PC-9 (cell line): ENCODE measurements around the gene CELF4. TPM values are rescaled to one million over a fixed set of nuclear protein-coding genes. Genes with fewer than 3 reads are reported as not detected.

ENCODE experiments used
- BruUV-seq: library from RNA; stranded (reverse); fragments of 400-500 nt; replicated peaks from 2 replicates; lab custom pipeline; 2021; lab: Mats Ljungman, UMichigan
- CTCF ChIA-PET: fragments of 300-600 bp; sonication (Branson Sonifier 250); formaldehyde crosslinking; loops from one replicate; lab custom pipeline; 2022; ENCODE audit warnings: antibody characterized with exemption; lab: Charles Lee
- POLR2A ChIA-PET: fragments of 300-600 bp; sonication (Branson Sonifier 250); formaldehyde crosslinking; loops from one replicate; lab custom pipeline; 2022; ENCODE audit warnings: antibody characterized with exemption; ENCODE audit not compliant: unreplicated experiment; lab: Charles Lee
- DNase-seq, 2 experiments: peaks; one replicate each; pipeline versions ENCODE4 v3.0.0 to v3.0.0-alpha.2; 2015 to 2022; ENCODE audit warnings: mixed read lengths in 1 of 2
- H2AFZ ChIP-seq: fragments of 200-600 bp; sonication (generic); 2 replicates; pipeline ENCODE4 v1.8.1; 2017; ENCODE audit warnings: antibody characterized with exemption
- H3F3A ChIP-seq: fragments of 200-600 bp; sonication (generic); 2 replicates; pipeline ENCODE4 v1.8.1; 2017; ENCODE audit warnings: antibody characterized with exemption, mild to moderate bottlenecking, low read depth; ENCODE audit not compliant: insufficient read depth
- H3K27ac ChIP-seq: fragments of 200-600 bp; sonication (generic); 2 replicates; pipeline ENCODE4 v1.6.1; 2016; ENCODE audit warnings: mixed run types
- H3K27me3 ChIP-seq: fragments of 200-600 bp; sonication (generic); 2 replicates; pipeline ENCODE4 v1.6.1; 2016; ENCODE audit warnings: low read depth, mixed run types; ENCODE audit not compliant: insufficient read depth
- H3K36me3 ChIP-seq: fragments of 200-600 bp; sonication (generic); 2 replicates; pipeline ENCODE4 v1.6.1; 2016; ENCODE audit warnings: low read depth, mixed run types
- H3K4me1 ChIP-seq: fragments of 200-600 bp; sonication (generic); replicated peaks from 2 replicates; pipeline ENCODE4 v1.6.1; 2016; ENCODE audit warnings: mixed run types; ENCODE audit not compliant: insufficient read depth
- H3K4me2 ChIP-seq: fragments of 200-600 bp; sonication (generic); 2 replicates; pipeline ENCODE4 v1.6.1; 2017; ENCODE audit warnings: mixed run types
- H3K4me3 ChIP-seq: fragments of 200-600 bp; sonication (generic); 2 replicates; pipeline ENCODE4 v1.6.1; 2016; ENCODE audit warnings: mixed run types
- H3K79me2 ChIP-seq: fragments of 200-600 bp; sonication (generic); 2 replicates; pipeline ENCODE4 v1.6.1; 2017; ENCODE audit warnings: low read depth, mixed run types
- H3K9me2 ChIP-seq: fragments of 200-600 bp; sonication (generic); 2 replicates; pipeline ENCODE4 v1.8.1; 2017; ENCODE audit warnings: mild to moderate bottlenecking; ENCODE audit not compliant: insufficient read depth
- H3K9me3 ChIP-seq: fragments of 200-600 bp; sonication (generic); 2 replicates; pipeline ENCODE4 v1.8.1; 2016; ENCODE audit warnings: low read depth; ENCODE audit not compliant: insufficient read depth
- H4K20me1 ChIP-seq: fragments of 200-600 bp; sonication (generic); 2 replicates; pipeline ENCODE4 v1.8.1; 2017; ENCODE audit not compliant: insufficient read depth
- EZH2 ChIP-seq: fragments of 200-600 bp; sonication (generic); IDR thresholded peaks from 2 replicates; pipeline ENCODE4 v1.8.0; 2017; ENCODE audit warnings: antibody characterized with exemption, low read depth
- intact Hi-C: fragments of 100-400 bp; cut with micrococcal nuclease; formaldehyde crosslinking; loops from one replicate; pipeline ENCODE4 v1.10.0; 2022; ENCODE audit not compliant: unreplicated experiment
- total RNA-seq: library from RNA; stranded (reverse); gene quantifications from 2 replicates; pipeline ENCODE4 v1.2.3, GENCODE V29; 2021
- TF ChIP-seq, protein P1 (sequence below): fragments of 200-600 bp; sonication (generic); conservative IDR thresholded peaks from 2 replicates; pipeline ENCODE4 v1.6.1; 2017; ENCODE audit warnings: mixed run types, antibody characterized with exemption, mild to moderate bottlenecking, moderate library complexity

Gene CELF4
- total RNA-seq, 1 experiment from 2014 or later, result 1.2 TPM

DNA sequence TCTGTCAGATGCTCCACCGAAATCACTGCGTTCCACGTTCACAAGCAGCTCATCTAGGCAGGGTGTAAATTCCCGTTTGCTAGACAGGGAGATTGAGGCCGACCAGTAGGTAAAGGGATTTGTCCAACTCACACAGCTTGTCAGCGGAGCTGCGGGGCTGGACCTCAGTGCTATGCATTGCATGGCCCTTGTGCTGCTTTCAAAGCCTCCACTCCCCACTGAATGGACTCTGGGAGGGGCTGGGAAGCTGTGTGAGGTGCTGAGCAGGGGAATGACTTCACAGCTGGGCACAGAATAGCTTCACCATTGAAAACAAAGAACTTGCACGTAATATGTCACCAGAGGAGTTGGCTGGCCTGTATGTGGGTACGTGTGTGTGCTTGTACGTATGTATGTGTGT, 21.4 kb downstream of the CELF4 start:
- Histone ChIP-seq H3K9me2 (no peaks in the 10 kb centered on the region), H3K27me3 (peaks cover 62% of the 10 kb centered on the region), H3K27ac (no peak overlapping the region), H4K20me1 (no peaks in the 10 kb centered on the region), H3K9me3 (no peaks in the 10 kb centered on the region), H2AFZ (no peak overlapping the region), H3K4me2 (no peak overlapping the region), H3F3A (no peaks in the 10 kb centered on the region), H3K4me3 (no peak overlapping the region), H3K79me2 (no peaks in the 10 kb centered on the region), H3K36me3 (no peaks in the 10 kb centered on the region), H3K4me1 (no peaks in the 10 kb centered on the region)
- DNase-seq, result no peak
- POLR2A ChIA-PET, result no interaction called here
- intact Hi-C loops, result no loop called here
- TF ChIP-seq, protein P1, sequence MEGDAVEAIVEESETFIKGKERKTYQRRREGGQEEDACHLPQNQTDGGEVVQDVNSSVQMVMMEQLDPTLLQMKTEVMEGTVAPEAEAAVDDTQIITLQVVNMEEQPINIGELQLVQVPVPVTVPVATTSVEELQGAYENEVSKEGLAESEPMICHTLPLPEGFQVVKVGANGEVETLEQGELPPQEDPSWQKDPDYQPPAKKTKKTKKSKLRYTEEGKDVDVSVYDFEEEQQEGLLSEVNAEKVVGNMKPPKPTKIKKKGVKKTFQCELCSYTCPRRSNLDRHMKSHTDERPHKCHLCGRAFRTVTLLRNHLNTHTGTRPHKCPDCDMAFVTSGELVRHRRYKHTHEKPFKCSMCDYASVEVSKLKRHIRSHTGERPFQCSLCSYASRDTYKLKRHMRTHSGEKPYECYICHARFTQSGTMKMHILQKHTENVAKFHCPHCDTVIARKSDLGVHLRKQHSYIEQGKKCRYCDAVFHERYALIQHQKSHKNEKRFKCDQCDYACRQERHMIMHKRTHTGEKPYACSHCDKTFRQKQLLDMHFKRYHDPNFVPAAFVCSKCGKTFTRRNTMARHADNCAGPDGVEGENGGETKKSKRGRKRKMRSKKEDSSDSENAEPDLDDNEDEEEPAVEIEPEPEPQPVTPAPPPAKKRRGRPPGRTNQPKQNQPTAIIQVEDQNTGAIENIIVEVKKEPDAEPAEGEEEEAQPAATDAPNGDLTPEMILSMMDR, result no peak
- no peak for TF ChIP-seq EZH2
- CTCF ChIA-PET, result no interaction called here
- BruUV-seq, result no TSS peak

DNA sequence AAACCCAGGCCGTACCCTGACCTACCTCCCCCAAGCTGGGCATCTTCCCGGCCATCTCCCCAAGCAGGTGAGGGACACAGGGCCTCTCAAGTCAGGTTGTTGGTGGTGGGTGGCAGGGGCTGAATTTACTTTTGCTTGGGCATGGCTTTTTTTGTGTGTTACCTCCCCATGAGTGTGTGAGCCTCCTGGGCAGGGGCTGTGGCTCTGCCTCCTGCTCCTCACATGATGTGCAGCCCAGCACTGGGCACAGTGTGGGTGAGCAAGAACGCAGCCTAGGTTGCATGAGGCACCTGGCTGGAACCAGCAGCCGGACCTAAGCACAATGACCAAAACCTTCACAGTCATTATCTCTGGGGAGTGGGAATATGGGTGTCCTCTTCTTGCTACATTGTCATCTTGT, 22.3 kb downstream of the CELF4 start:
- DNase-seq, result no peak
- Histone ChIP-seq H3K9me3 (no peaks in the 10 kb centered on the region), H3K27me3 (peaks cover 61% of the 10 kb centered on the region), H3K36me3 (no peaks in the 10 kb centered on the region), H2AFZ (no peak overlapping the region), H3K27ac (no peak overlapping the region), H4K20me1 (no peaks in the 10 kb centered on the region), H3K4me3 (no peak overlapping the region), H3K4me1 (no peaks in the 10 kb centered on the region), H3K79me2 (no peaks in the 10 kb centered on the region), H3K4me2 (no peak overlapping the region), H3F3A (no peaks in the 10 kb centered on the region), H3K9me2 (no peaks in the 10 kb centered on the region)
- ChIA-PET POLR2A (no interaction called here), CTCF (no interaction called here)
- TF ChIP-seq, protein P1, result no peak
- TF ChIP-seq EZH2, result no peak
- BruUV-seq, result no TSS peak
- intact Hi-C loops, result no loop called here

DNA sequence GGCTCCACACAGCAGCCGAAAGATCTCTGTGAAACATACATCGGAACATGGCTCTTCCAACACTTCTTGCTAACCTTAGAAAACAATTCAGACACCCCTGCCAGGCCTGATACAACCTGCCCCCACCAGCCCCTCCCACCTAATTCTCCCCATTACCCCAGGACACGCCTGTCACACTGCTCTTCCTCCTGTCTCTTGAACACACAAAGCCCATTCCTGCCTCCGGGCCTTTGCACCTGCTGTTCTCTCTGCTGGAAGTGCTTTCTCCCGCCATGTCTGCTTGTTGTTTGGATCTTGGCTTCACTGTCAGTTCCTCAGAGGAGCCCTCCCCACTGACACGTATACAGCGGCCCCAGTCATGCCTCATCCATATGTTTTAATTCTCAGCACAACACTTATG, 24.1 kb downstream of the CELF4 start:
- Histone ChIP-seq H3K27ac (no peak overlapping the region), H3K9me2 (no peaks in the 10 kb centered on the region), H4K20me1 (no peaks in the 10 kb centered on the region), H3K4me1 (no peaks in the 10 kb centered on the region), H3K4me3 (no peak overlapping the region), H3K36me3 (no peaks in the 10 kb centered on the region), H3F3A (no peaks in the 10 kb centered on the region), H3K9me3 (no peaks in the 10 kb centered on the region), H3K79me2 (no peaks in the 10 kb centered on the region), H2AFZ (no peak overlapping the region), H3K4me2 (no peak overlapping the region), H3K27me3 (peaks cover 70% of the 10 kb centered on the region)
- CTCF ChIA-PET, result no interaction called here
- BruUV-seq, result no TSS peak
- TF ChIP-seq EZH2, result no peak
- TF ChIP-seq, protein P1, result no peak
- intact Hi-C loops, result no loop called here
- no peak for DNase-seq
- POLR2A ChIA-PET, result no interaction called here
